HEK293 (cell line): ENCODE results near the gene HLA-DRB1.
A peak's percentile ranks its signal among the peaks of the same experiment; 100 is the strongest.

Experiments
- MYNN ChIP-seq: fragments of 450-650 bp; formaldehyde crosslinking; IDR thresholded peaks from 2 replicates; pipeline ENCODE4 v1.5.1; 2016; ENCODE audit warnings: missing biosample characterization, missing genetic modification characterization, borderline replicate concordance
- OVOL3 ChIP-seq: fragments of 450-650 bp; formaldehyde crosslinking; IDR thresholded peaks from 2 replicates; pipeline ENCODE4 v1.5.1; 2016; ENCODE audit warnings: missing biosample characterization, missing genetic modification characterization
- TCF7L2 ChIP-seq: IDR thresholded peaks from 2 replicates; pipeline ENCODE4 v1.6.1; 2011; ENCODE audit warnings: low read depth, mild to moderate bottlenecking, inconsistent platforms, low read length, moderate library complexity, borderline replicate concordance
- ZBTB20 ChIP-seq: fragments of 450-650 bp; formaldehyde crosslinking; IDR thresholded peaks from 2 replicates; pipeline ENCODE4 v1.5.1; 2016; ENCODE audit warnings: missing biosample characterization, missing genetic modification characterization
- ZBTB21 ChIP-seq: fragments of 450-650 bp; formaldehyde crosslinking; IDR thresholded peaks from 2 replicates; pipeline ENCODE4 v1.5.1; 2017; ENCODE audit warnings: missing biosample characterization, missing genetic modification characterization
- ZFP3 ChIP-seq: fragments of 450-650 bp; formaldehyde crosslinking; IDR thresholded peaks from 2 replicates; pipeline ENCODE4 v1.5.1; 2016; ENCODE audit warnings: low read depth, missing biosample characterization, missing genetic modification characterization
- ZIC2 ChIP-seq: fragments of 450-650 bp; formaldehyde crosslinking; IDR thresholded peaks from 2 replicates; pipeline ENCODE4 v1.5.1; 2016; ENCODE audit warnings: missing biosample characterization, missing genetic modification characterization
- ZNF121 ChIP-seq: fragments of 450-650 bp; formaldehyde crosslinking; IDR thresholded peaks from 2 replicates; pipeline ENCODE4 v1.5.1; 2016; ENCODE audit warnings: missing biosample characterization, missing genetic modification characterization
- ZNF394 ChIP-seq: fragments of 450-650 bp; formaldehyde crosslinking; IDR thresholded peaks from 2 replicates; pipeline ENCODE4 v1.5.1; 2016; ENCODE audit warnings: missing biosample characterization, missing genetic modification characterization, mild to moderate bottlenecking, moderate library complexity, borderline replicate concordance
- ZNF404 ChIP-seq: fragments of 450-650 bp; formaldehyde crosslinking; IDR thresholded peaks from 2 replicates; pipeline ENCODE4 v1.5.1; 2017; ENCODE audit warnings: missing biosample characterization, missing genetic modification characterization
- ZNF514 ChIP-seq: fragments of 450-650 bp; formaldehyde crosslinking; IDR thresholded peaks from 2 replicates; pipeline ENCODE4 v1.5.1; 2016; ENCODE audit warnings: missing biosample characterization, missing genetic modification characterization
- ZNF521 ChIP-seq: fragments of 450-650 bp; formaldehyde crosslinking; IDR thresholded peaks from 2 replicates; pipeline ENCODE4 v1.5.1; 2017; ENCODE audit warnings: missing biosample characterization, mild to moderate bottlenecking, missing genetic modification characterization
- ZNF529 ChIP-seq: fragments of 450-650 bp; formaldehyde crosslinking; IDR thresholded peaks from 2 replicates; pipeline ENCODE4 v1.5.1; 2017; ENCODE audit warnings: missing genetic modification characterization, missing biosample characterization; ENCODE audit not compliant: insufficient replicate concordance
- ZNF654 ChIP-seq: fragments of 450-650 bp; formaldehyde crosslinking; IDR thresholded peaks from 2 replicates; pipeline ENCODE4 v1.5.1; 2016; ENCODE audit warnings: low read depth, missing biosample characterization, missing genetic modification characterization
- ZNF768 ChIP-seq: fragments of 450-650 bp; formaldehyde crosslinking; IDR thresholded peaks from 2 replicates; pipeline ENCODE4 v1.5.1; 2018; ENCODE audit warnings: missing biosample characterization, mild to moderate bottlenecking, missing genetic modification characterization
- ZSCAN23 ChIP-seq: fragments of 450-650 bp; formaldehyde crosslinking; IDR thresholded peaks from 2 replicates; pipeline ENCODE4 v1.5.1; 2016; ENCODE audit warnings: missing biosample characterization, missing genetic modification characterization
- ZSCAN30 ChIP-seq: fragments of 450-650 bp; IDR thresholded peaks from 2 replicates; pipeline ENCODE4 v1.5.1; 2018; ENCODE audit warnings: missing biosample characterization, mild to moderate bottlenecking, missing genetic modification characterization, moderate library complexity
- TF ChIP-seq, protein P1 (sequence below): fragments of 450-650 bp; IDR thresholded peaks from 2 replicates; pipeline ENCODE4 v1.5.1; 2018; ENCODE audit warnings: missing biosample characterization, mild to moderate bottlenecking, missing genetic modification characterization
- TF ChIP-seq, protein P2 (sequence below): fragments of 450-650 bp; formaldehyde crosslinking; IDR thresholded peaks from 2 replicates; pipeline ENCODE4 v1.5.1; 2017; ENCODE audit warnings: missing biosample characterization, missing genetic modification characterization
- TF ChIP-seq, protein P3 (sequence below): fragments of 450-650 bp; formaldehyde crosslinking; IDR thresholded peaks from 2 replicates; pipeline ENCODE4 v1.5.1; 2016; ENCODE audit warnings: missing biosample characterization, missing genetic modification characterization, low read depth
- TF ChIP-seq, protein P4 (sequence below): fragments of 450-650 bp; formaldehyde crosslinking; conservative IDR thresholded peaks from 2 replicates; pipeline ENCODE4 v1.5.1; 2016; ENCODE audit warnings: low read depth, missing biosample characterization, missing genetic modification characterization
- TF ChIP-seq, protein P5 (sequence below): fragments of 450-650 bp; formaldehyde crosslinking; IDR thresholded peaks from 2 replicates; pipeline ENCODE4 v1.5.1; 2016; ENCODE audit warnings: missing biosample characterization, missing genetic modification characterization
- TF ChIP-seq, protein P6 (sequence below): fragments of 450-650 bp; formaldehyde crosslinking; IDR thresholded peaks from 2 replicates; pipeline ENCODE4 v1.5.1; 2016; ENCODE audit warnings: missing biosample characterization, missing genetic modification characterization, borderline replicate concordance
- TF ChIP-seq, protein P7 (sequence below): fragments of 450-650 bp; formaldehyde crosslinking; IDR thresholded peaks from 2 replicates; pipeline ENCODE4 v1.5.1; 2016; ENCODE audit warnings: missing biosample characterization, missing genetic modification characterization

Gene HLA-DRB1

DNA sequence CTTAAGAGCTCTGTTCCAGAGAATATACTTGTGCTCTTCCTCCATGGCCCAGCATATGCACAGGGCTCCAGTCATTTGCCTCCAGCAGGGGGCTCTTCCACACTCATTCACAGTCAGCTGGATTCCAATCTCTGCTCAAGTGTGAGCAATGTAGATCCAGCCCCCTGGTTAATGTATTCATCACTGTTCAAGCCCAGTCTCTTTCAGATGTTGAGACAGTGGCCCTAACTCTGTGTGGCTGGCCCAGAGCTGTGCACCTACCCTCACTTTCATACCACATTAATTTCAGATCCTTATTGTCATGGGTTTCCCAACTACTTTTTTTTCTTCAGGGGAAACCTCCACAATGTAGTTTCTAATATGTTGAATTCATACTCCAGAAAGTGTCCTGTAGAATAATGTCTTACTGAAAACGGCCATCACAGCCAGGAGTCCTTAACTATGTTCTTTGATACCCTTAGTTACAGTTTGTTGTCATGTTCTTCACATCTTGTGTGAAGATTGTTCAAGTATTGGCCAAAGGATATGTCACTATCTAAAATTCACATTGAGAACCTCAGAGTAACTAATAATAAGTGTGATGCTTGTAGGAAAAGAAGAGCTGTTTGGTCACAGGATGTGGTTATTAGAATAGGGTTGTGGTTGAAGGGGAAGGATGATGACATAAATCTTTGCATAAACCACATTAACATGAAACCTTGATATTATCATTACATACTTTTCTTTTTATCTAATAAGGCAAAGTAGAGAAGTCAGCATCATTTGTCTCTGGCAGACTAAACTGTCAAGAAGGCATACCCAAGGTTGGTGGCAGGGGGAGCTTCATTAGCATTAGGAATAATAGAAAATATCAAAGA lies 33.1 kb upstream of the HLA-DRB1 start (continued):
- TF ChIP-seq, protein P1, sequence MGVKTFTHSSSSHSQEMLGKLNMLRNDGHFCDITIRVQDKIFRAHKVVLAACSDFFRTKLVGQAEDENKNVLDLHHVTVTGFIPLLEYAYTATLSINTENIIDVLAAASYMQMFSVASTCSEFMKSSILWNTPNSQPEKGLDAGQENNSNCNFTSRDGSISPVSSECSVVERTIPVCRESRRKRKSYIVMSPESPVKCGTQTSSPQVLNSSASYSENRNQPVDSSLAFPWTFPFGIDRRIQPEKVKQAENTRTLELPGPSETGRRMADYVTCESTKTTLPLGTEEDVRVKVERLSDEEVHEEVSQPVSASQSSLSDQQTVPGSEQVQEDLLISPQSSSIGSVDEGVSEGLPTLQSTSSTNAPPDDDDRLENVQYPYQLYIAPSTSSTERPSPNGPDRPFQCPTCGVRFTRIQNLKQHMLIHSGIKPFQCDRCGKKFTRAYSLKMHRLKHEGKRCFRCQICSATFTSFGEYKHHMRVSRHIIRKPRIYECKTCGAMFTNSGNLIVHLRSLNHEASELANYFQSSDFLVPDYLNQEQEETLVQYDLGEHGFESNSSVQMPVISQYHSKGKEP (tag by site-specific recombination): no peak
- TF ChIP-seq ZFP3 (no peak), ZNF654 (tag by site-specific recombination) (peak; percentile 53), ZNF121 (tag by site-specific recombination) (no peak), ZSCAN23 (no peak), ZBTB20 (peak; percentile 88; the same call in 1 of the 2 replicates), ZIC2 (peak; percentile 34; the same call in 1 of the 2 replicates), ZNF529 (tag by site-specific recombination) (no peak), ZBTB21 (tag by site-specific recombination) (no peak), ZNF514 (tag by site-specific recombination) (no peak), ZNF404 (tag by site-specific recombination) (no peak), MYNN (tag by site-specific recombination) (no peak), ZNF521 (tag by site-specific recombination) (no peak), ZSCAN30 (tag by site-specific recombination) (peak; percentile 37; the same call in 1 of the 2 replicates), ZNF768 (tag by site-specific recombination) (no peak), ZNF394 (tag by site-specific recombination) (no peak), OVOL3 (tag by site-specific recombination) (no peak), TCF7L2 (no peak)
- TF ChIP-seq, protein P2, sequence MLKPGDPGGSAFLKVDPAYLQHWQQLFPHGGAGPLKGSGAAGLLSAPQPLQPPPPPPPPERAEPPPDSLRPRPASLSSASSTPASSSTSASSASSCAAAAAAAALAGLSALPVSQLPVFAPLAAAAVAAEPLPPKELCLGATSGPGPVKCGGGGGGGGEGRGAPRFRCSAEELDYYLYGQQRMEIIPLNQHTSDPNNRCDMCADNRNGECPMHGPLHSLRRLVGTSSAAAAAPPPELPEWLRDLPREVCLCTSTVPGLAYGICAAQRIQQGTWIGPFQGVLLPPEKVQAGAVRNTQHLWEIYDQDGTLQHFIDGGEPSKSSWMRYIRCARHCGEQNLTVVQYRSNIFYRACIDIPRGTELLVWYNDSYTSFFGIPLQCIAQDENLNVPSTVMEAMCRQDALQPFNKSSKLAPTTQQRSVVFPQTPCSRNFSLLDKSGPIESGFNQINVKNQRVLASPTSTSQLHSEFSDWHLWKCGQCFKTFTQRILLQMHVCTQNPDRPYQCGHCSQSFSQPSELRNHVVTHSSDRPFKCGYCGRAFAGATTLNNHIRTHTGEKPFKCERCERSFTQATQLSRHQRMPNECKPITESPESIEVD (tag by site-specific recombination): no peak
- TF ChIP-seq, protein P3, sequence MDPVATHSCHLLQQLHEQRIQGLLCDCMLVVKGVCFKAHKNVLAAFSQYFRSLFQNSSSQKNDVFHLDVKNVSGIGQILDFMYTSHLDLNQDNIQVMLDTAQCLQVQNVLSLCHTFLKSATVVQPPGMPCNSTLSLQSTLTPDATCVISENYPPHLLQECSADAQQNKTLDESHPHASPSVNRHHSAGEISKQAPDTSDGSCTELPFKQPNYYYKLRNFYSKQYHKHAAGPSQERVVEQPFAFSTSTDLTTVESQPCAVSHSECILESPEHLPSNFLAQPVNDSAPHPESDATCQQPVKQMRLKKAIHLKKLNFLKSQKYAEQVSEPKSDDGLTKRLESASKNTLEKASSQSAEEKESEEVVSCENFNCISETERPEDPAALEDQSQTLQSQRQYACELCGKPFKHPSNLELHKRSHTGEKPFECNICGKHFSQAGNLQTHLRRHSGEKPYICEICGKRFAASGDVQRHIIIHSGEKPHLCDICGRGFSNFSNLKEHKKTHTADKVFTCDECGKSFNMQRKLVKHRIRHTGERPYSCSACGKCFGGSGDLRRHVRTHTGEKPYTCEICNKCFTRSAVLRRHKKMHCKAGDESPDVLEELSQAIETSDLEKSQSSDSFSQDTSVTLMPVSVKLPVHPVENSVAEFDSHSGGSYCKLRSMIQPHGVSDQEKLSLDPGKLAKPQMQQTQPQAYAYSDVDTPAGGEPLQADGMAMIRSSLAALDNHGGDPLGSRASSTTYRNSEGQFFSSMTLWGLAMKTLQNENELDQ (tag by site-specific recombination): no peak
- TF ChIP-seq, protein P4, sequence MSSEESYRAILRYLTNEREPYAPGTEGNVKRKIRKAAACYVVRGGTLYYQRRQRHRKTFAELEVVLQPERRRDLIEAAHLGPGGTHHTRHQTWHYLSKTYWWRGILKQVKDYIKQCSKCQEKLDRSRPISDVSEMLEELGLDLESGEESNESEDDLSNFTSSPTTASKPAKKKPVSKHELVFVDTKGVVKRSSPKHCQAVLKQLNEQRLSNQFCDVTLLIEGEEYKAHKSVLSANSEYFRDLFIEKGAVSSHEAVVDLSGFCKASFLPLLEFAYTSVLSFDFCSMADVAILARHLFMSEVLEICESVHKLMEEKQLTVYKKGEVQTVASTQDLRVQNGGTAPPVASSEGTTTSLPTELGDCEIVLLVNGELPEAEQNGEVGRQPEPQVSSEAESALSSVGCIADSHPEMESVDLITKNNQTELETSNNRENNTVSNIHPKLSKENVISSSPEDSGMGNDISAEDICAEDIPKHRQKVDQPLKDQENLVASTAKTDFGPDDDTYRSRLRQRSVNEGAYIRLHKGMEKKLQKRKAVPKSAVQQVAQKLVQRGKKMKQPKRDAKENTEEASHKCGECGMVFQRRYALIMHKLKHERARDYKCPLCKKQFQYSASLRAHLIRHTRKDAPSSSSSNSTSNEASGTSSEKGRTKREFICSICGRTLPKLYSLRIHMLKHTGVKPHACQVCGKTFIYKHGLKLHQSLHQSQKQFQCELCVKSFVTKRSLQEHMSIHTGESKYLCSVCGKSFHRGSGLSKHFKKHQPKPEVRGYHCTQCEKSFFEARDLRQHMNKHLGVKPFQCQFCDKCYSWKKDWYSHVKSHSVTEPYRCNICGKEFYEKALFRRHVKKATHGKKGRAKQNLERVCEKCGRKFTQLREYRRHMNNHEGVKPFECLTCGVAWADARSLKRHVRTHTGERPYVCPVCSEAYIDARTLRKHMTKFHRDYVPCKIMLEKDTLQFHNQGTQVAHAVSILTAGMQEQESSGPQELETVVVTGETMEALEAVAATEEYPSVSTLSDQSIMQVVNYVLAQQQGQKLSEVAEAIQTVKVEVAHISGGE: no peak
- TF ChIP-seq, protein P5, sequence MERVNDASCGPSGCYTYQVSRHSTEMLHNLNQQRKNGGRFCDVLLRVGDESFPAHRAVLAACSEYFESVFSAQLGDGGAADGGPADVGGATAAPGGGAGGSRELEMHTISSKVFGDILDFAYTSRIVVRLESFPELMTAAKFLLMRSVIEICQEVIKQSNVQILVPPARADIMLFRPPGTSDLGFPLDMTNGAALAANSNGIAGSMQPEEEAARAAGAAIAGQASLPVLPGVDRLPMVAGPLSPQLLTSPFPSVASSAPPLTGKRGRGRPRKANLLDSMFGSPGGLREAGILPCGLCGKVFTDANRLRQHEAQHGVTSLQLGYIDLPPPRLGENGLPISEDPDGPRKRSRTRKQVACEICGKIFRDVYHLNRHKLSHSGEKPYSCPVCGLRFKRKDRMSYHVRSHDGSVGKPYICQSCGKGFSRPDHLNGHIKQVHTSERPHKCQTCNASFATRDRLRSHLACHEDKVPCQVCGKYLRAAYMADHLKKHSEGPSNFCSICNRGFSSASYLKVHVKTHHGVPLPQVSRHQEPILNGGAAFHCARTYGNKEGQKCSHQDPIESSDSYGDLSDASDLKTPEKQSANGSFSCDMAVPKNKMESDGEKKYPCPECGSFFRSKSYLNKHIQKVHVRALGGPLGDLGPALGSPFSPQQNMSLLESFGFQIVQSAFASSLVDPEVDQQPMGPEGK (tag by site-specific recombination): peak; percentile 26; the same call in 1 of the 2 replicates
- TF ChIP-seq, protein P6, sequence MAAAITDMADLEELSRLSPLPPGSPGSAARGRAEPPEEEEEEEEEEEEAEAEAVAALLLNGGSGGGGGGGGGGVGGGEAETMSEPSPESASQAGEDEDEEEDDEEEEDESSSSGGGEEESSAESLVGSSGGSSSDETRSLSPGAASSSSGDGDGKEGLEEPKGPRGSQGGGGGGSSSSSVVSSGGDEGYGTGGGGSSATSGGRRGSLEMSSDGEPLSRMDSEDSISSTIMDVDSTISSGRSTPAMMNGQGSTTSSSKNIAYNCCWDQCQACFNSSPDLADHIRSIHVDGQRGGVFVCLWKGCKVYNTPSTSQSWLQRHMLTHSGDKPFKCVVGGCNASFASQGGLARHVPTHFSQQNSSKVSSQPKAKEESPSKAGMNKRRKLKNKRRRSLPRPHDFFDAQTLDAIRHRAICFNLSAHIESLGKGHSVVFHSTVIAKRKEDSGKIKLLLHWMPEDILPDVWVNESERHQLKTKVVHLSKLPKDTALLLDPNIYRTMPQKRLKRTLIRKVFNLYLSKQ (tag by site-specific recombination): no peak
- TF ChIP-seq, protein P7, sequence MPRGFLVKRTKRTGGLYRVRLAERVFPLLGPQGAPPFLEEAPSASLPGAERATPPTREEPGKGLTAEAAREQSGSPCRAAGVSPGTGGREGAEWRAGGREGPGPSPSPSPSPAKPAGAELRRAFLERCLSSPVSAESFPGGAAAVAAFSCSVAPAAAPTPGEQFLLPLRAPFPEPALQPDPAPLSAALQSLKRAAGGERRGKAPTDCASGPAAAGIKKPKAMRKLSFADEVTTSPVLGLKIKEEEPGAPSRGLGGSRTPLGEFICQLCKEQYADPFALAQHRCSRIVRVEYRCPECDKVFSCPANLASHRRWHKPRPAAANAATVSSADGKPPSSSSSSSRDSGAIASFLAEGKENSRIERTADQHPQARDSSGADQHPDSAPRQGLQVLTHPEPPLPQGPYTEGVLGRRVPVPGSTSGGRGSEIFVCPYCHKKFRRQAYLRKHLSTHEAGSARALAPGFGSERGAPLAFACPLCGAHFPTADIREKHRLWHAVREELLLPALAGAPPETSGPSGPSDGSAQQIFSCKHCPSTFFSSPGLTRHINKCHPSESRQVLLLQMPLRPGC: no peak
